NCI-H187 (cell line): ENCODE data around the gene CDC42EP1.
"Not testable (repeated sequence)": the region's sequence is repeated elsewhere in the genome, so short reads cannot be mapped to it uniquely, and the experiment has no call there.

Source experiments
- DNase-seq, 2 experiments: peaks; one replicate each; lab custom pipeline; 2025; lab: John Stamatoyannopoulos, UW

The CDC42EP1 gene

DNA sequence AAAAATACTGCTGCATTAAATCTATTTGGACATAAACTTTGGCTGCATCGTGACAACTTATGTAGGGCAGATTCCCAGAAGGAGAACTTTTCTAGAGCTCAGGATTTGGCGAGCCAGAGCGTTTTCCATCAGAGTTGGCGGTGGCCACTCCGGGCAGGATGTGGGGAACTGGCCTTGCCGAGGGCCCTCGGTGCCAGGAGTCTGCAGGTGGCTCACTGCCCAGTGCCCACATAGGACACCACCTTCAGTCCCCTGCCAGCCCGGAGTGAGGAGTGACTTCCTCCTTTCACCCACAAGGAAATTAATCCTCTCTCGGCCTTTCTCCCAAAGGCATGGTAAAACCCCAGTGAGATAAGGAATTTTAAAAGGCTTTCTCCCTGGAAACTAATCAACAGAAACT lies 21.2 kb downstream of the CDC42EP1 start:
- no peak for DNase-seq

- DNase-seq: no peak
These were observed 22.2 kb downstream of the CDC42EP1 start for GRCh38 chr22:37582526-37582925.

DNA sequence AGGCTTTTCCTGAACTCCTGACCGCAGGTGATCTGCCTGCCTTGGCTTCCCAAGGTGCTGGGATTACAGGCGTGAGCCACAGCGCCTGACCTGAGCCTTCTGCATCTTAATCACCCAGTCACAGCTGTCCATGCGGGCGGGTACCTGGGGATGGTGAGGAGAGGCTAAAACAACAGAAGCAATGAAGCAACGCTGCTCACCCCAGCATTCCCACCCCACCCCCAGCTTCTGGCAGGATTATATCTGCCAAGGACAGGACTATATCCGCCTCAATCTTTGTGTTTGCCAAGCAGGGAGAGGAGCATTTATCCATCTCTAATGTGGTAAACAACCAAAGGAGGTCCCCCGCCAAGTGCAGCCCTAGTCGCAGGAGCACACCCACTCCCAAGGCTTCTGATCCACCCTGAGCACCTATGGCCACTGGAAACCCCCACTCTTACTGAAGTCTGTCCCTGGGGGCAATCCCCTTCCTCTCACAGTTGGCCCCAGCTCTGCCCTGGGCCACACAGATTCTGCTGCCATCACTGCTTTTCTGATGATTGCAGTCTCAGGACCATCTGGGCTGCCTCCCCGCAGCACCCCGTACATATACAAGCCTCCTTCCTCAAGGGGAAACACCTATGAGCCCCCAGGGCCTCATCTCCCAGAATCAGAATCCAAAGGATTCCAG lies 28.4 kb downstream of the CDC42EP1 start:
- no peak for DNase-seq

DNA sequence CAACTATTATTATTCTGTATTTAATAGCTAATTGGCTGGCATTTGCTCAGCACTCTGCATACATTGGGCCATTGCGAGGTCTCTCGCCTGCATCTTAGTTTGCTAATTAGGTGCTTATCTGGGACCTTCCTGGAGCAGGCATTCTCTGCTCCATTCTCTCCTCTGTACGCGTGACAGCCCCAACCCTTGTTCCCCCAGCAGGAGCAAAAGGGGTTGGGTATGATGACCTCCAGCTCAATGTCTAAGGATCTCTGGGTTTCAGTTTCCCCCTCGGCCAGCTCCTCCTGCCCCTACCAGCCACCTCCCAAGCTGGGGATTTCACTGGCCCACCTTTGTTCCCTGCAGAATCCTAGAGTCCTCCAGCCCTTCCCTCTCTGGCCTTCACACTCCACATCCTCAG lies 29.4 kb downstream of the CDC42EP1 start:
- no peak for DNase-seq

GRCh38 chr22:37591081-37591480 lies 30.8 kb downstream of the CDC42EP1 start:
- DNase-seq: not testable (repeated sequence)

GRCh38 chr22:37591823-37592404 lies 31.6 kb downstream of the CDC42EP1 start:
- DNase-seq: no peak

DNA sequence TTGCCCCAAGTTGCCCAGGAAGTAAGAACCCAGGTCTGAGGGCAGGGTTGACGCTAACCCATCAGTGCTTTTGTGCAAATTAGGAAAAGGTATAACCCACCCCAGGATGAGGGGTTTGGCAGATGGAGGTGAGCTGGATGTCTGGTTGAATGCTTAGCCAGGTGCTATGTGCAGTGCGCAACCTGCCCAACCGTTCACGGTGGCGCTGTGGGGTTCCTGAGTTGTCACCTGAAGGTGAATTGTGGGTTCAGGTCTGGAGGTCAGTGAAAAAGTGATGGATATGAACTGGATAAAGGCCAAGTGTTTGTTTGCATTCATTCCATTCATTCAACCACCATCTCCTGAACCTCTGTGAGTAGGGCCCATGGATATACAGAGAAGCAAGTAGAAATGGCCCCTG lies 34.0 kb downstream of the CDC42EP1 start:
- DNase-seq: no peak

DNA sequence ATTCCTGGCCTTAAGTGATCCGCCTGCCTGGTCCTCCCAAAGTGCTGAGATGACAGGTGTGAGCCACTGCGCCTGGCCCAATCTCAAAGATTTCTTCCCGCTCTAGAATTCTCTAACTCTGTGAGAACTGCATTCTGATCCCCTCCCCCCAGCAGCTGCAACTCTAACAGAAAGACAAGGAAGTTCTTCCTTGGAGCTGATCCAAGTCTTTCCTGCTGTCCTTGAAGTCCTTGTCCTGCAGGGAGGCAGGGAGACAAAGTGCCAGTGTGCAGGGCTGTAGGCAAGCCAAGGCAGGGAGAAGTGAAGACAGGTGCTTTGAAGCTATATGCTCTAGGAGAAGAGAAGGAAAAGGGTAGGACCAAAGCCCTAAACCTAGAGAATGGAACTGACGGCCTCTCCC lies 38.9 kb downstream of the CDC42EP1 start:
- no peak for DNase-seq

GRCh38 chr22:37601203-37601539 lies 40.9 kb downstream of the CDC42EP1 start:
- no peak for DNase-seq

DNA sequence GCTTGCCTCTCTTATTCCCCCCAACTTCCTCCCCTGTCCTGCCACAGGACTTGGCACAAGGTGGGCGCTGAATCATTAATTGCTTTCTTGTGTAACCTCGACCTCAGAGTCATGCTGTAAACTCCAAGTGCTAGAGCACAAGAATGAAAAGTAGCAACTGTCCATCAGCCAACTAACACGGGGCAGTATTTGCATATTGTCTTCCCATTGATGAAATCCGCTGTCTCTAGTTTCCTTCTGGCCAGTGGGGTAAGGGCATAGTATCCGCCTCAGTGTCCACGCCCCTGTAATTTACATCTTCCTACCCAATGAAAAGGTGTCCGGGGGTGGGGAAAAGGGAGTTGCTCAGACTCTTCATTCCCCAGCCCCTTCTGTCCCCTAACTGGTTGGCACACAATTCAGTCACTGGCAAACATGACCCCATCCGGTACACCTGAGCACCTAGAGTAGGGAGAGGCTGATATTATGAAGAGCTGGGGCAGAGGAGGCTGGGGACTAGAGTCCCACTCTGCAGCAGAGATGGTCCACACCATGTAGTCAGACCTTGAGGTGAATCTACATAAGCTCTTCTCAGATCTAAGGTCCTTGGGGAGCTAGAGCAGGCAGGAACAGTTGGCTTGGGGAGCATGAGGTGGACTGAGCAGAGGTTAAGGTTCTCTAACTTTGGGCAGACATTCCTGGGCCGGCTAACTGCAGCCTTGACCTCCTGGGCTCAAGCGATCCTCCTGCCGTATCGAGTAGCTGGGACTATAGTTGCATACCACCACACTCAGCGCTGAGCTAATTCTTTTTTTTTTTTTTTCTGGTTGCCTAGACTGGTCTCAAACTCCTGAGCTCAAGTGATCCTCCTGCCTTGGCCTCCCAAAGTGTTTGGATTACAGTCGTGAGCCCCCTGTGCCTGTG lies 41.5 kb downstream of the CDC42EP1 start:
- no peak for DNase-seq

GRCh38 chr22:37602546-37603277 lies 42.4 kb downstream of the CDC42EP1 start:
- not testable (repeated sequence) for DNase-seq

DNA sequence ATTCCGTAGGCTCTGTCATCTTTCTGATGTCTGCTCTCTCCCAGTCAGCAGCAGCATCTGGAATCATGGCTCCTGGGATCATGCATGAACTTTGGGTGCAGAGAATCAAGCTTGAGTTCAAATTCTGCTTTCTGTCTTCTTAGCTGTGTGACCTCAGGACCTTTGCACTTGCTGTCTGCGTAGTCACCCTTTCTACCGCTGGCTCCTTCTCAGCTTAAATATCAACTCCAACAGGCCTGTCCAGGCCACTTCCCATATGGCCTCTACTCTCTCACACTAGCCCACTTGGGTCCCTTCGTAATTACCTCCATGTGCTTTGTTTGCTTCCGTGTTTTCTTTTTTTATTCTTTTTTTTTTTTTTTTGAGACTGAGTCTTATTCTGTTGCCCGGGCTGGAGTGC lies 43.8 kb downstream of the CDC42EP1 start:
- DNase-seq: no peak

DNA sequence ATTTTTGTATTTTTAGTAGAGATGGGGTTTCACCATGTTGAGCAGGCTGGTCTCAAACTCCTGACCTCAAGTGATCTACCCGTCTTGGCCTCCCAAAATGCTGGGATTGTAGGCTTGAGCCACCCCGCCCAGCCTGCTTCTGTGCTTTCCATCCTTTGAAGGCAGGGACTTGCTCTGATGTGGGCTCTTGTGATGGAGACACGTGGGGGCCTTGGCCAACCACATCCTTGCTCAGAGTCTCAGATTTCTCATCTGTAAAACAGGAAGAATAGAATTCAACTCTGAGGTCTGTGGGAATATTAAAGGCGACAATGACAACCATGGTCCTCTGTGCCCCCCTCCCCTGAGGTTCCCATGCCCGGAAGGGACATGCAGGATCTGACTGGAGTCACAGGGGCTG lies 44.6 kb downstream of the CDC42EP1 start:
- no peak for DNase-seq

- DNase-seq: peak; percentile 64 to 67
These were observed 47.0 kb downstream of the CDC42EP1 start for GRCh38 chr22:37607010-37607934.

- DNase-seq: no peak
These were observed 47.7 kb downstream of the CDC42EP1 start for GRCh38 chr22:37607935-37608476.

- peak; percentile 89 to 92 for DNase-seq
These were observed 48.4 kb downstream of the CDC42EP1 start, which contains the start of gene GGA1 for GRCh38 chr22:37608477-37609239. TSS of gene GGA1 (plus strand) at chr22:37608834. CDS start at chr22:37608861, 27 bp downstream.

GRCh38 chr22:37609240-37610152 lies 49.2 kb downstream of the CDC42EP1 start:
- no peak for DNase-seq

- DNase-seq: not testable (repeated sequence)
These were observed 49.8 kb downstream of the CDC42EP1 start for GRCh38 chr22:37610153-37610475.

- no peak for DNase-seq
These were observed 50.3 kb downstream of the CDC42EP1 start for GRCh38 chr22:37610480-37611129.
